Measurements from ENCODE around the gene BCAS1.
"Not testable (repeated sequence)": the region's sequence is repeated elsewhere in the genome, so short reads cannot be mapped to it uniquely, and the experiment has no call there.

The BCAS1 gene

DNA sequence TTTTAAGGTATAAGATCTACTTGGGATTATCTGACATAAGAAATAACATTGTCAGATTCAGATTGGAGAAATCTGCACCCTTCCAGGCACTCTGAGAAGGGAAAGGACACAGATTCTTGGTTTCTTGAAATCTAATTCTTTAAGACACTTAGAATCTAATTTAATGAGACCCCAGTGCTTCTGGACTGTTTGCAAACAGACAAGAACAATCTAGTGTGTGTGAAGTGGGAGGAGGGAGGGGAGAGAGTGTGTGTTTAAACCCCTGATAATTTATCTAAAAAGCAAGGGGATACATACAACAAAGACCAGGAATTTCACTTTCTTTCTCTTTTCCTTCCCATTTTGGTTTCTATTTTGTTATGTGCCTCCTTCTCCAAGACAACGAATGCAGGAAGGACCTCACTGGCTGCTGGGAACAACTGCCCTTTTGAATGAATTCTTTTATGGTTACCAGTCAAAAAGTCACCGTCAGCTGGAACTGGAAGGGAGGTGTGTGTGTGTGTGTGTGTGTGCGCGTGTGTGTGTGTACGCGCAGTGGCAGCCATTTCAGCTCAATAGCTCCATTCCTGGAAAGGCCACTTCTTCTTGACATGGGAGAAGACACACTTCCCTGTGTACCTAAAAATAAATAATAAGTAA lies 129.4 kb downstream of the BCAS1 start:
- no peak for DNase-seq (ENCODE audit: low spot score in 2 of 2)
- Mint-ChIP-seq H3K36me3 (ENCODE audit: insufficient read depth) (no peaks in the 10 kb centered on the region), H3K27ac (ENCODE audit: low read depth) (no peak overlapping the region), H3K4me1 (peaks cover 16% of the 10 kb centered on the region), H3K27me3 (no peaks in the 10 kb centered on the region), H3K4me3 (no peak overlapping the region), H3K9me3 (no peaks in the 10 kb centered on the region)
- no peak for ATAC-seq (replicated peaks; ENCODE audit: extremely low read depth, poor library complexity, severe bottlenecking)

DNA sequence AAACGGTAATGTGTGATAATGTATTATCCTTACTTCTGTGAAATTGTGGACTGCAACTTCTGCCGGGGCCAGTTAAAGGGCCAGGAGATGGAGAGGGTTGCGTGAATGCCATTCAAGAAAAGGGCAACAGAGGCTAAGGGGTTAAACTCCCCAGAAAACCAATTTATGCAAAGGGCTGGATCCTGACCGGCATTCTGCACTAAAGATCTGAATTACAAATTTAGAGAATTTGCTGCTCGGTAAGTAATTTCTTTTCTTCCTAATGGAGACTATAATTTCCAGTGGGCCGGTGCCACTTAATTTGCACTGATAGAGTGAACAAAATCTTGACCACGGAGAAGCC lies 130.1 kb downstream of the BCAS1 start:
- DNase-seq (ENCODE audit: low spot score in 2 of 2) (no peak), ATAC-seq (replicated peaks; ENCODE audit: extremely low read depth, poor library complexity, severe bottlenecking) (no peak)
- Mint-ChIP-seq H3K27me3 (no peaks in the 10 kb centered on the region), H3K36me3 (ENCODE audit: insufficient read depth) (no peaks in the 10 kb centered on the region), H3K9me3 (no peaks in the 10 kb centered on the region), H3K4me3 (no peak overlapping the region), H3K27ac (ENCODE audit: low read depth) (no peak overlapping the region), H3K4me1 (peaks cover 23% of the 10 kb centered on the region)

DNA sequence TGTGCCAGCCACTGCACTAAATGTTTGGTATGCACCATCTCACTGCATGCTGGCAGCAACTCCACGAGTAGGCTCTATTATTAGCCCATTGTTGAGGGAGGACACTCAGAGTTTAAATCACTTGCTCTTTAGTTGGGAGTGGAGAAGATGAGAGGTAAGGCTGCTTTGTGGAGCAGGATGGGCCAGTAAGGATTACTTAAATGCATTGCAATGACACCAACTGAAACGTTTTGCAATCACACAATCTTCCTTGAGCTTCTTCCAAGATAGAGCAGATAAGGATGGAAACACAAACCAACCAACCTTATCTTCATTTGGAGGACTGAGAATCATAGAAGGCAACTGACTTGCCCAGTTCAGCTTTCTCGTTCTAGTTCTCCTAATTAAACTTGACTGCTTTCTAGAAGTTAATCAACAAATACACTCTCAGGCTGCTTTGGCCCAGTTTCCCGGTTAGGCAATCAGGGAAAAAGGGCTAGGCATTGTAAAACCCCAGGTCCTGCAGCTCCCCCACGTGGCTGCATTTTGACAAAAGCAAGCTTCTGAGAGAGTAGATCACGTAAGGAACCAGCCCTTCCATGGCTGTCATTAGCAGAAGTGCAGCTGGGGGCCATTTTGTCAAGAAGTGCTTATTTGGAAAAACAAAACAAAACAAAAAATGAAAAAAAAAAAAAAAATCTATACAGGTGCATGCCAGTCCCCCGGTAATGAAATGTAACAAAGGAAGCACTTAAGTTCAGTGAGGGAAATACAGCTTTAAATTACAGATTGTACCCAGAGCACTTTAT lies 130.6 kb downstream of the BCAS1 start:
- Mint-ChIP-seq H3K4me1 (peaks cover 28% of the 10 kb centered on the region), H3K27ac (ENCODE audit: low read depth) (no peak overlapping the region), H3K36me3 (ENCODE audit: insufficient read depth) (no peaks in the 10 kb centered on the region), H3K9me3 (no peaks in the 10 kb centered on the region), H3K27me3 (no peaks in the 10 kb centered on the region), H3K4me3 (no peak overlapping the region)
- ATAC-seq (replicated peaks; ENCODE audit: extremely low read depth, poor library complexity, severe bottlenecking) (peak; percentile 69), DNase-seq (ENCODE audit: low spot score in 2 of 2) (peak; percentile 28 to 46)

DNA sequence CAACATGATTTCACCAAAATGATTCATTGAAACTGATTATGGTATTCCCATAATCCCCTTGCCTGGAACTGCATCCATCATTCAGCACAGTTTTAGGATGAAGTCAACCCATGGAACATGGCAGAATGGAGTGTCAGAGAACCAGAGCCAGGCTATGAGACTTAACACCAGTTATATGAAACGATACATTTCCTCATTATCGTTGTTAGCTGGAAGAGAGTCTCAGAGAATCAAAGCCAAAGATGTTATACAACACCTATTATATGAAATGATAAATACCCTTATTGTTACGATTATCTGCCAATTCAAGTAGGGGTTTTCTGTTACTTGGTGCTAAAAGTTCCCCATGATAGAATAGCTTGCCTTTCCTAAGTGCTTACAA lies 131.2 kb downstream of the BCAS1 start:
- no peaks in the 10 kb centered on the region for H3K27me3 Mint-ChIP-seq
- ATAC-seq (replicated peaks; ENCODE audit: extremely low read depth, poor library complexity, severe bottlenecking) (no peak), DNase-seq (ENCODE audit: low spot score in 2 of 2) (no peak)
- H3K9me3 Mint-ChIP-seq: no peaks in the 10 kb centered on the region
- H3K27ac Mint-ChIP-seq (ENCODE audit: low read depth): no peak overlapping the region
- peaks cover 2% of the 10 kb centered on the region for H3K36me3 Mint-ChIP-seq (ENCODE audit: insufficient read depth)
- H3K4me3 Mint-ChIP-seq: no peak overlapping the region
- peaks cover 28% of the 10 kb centered on the region for H3K4me1 Mint-ChIP-seq

DNA sequence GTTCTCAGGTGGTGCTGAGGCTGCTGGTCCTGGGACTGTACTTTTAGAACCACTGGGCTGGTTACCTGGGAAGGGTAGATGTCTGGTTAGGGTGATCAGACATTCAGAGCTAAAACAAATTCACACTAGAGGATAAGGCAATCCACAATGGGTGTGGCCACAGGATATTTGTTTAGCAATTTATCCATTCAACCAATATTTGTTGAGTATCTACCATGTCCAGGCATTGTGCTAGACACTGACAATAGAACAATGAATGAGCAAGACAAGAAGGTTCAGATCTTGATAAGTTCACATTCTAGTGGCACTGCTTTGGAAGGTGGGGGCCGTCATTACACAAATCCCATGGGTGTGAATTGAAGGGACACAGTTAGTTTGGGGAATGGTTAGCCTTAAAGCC lies 131.7 kb downstream of the BCAS1 start:
- no peak overlapping the region for H3K27ac Mint-ChIP-seq (ENCODE audit: low read depth)
- H3K4me3 Mint-ChIP-seq: no peak overlapping the region

DNA sequence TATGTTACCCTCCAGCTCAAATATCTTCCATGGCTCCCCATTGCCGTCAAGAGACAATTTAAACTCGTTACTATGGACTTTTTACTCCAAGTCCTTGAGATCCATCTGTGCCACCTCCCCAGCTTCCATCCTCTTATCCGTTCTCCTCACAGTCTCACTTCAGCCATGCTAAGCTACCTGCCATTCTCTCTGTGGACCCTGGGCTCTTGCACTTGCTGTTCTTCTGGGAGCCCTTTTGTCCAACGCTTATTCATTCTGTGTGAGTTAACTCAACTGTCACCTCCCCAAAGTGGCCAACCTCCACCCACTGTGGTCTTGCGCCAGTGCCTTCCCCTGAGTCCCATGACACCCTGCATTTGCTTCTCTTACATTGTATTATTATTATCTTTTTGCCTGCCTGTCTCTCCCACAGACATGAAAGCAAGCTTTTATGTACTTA lies 132.4 kb downstream of the BCAS1 start:
- no peak overlapping the region for H3K4me3 Mint-ChIP-seq
- peak overlapping the region; percentile 87 for H3K27ac Mint-ChIP-seq (ENCODE audit: low read depth)
- no peak for ATAC-seq (replicated peaks; ENCODE audit: extremely low read depth, poor library complexity, severe bottlenecking)
- no peaks in the 10 kb centered on the region for H3K9me3 Mint-ChIP-seq
- peaks cover 34% of the 10 kb centered on the region for H3K4me1 Mint-ChIP-seq
- no peak for DNase-seq (ENCODE audit: low spot score in 2 of 2)
- peaks cover 2% of the 10 kb centered on the region for H3K36me3 Mint-ChIP-seq (ENCODE audit: insufficient read depth)
- no peaks in the 10 kb centered on the region for H3K27me3 Mint-ChIP-seq

More for the DNA sequence above, 131.7 kb downstream of the BCAS1 start:
- no peaks in the 10 kb centered on the region for H3K9me3 Mint-ChIP-seq
- no peaks in the 10 kb centered on the region for H3K27me3 Mint-ChIP-seq
- H3K4me1 Mint-ChIP-seq: peaks cover 28% of the 10 kb centered on the region
- ATAC-seq (replicated peaks; ENCODE audit: extremely low read depth, poor library complexity, severe bottlenecking) (no peak), DNase-seq (ENCODE audit: low spot score in 2 of 2) (no peak)
- peaks cover 2% of the 10 kb centered on the region for H3K36me3 Mint-ChIP-seq (ENCODE audit: insufficient read depth)

DNA sequence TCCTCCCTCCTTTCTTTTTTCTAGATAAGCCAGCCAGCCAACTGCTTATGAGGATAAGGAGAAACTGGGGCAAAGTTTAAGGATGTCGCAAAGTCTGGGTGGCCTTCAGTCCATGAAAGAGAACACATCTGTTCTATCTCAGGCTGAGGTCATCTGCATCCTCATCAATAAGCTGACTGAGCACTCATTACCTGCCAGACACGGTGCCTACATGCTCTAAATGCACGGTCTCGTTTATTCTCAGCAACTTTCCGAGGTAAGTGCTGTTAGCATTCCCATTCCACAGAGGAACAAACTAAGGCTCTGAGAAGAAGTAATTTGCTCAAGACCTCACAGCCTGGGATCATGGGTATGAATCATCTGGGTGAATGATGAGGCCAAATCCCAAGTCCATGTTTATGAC lies 133.1 kb downstream of the BCAS1 start:
- Mint-ChIP-seq H3K27ac (ENCODE audit: low read depth) (no peak overlapping the region), H3K27me3 (no peaks in the 10 kb centered on the region), H3K4me3 (no peak overlapping the region)

DNA sequence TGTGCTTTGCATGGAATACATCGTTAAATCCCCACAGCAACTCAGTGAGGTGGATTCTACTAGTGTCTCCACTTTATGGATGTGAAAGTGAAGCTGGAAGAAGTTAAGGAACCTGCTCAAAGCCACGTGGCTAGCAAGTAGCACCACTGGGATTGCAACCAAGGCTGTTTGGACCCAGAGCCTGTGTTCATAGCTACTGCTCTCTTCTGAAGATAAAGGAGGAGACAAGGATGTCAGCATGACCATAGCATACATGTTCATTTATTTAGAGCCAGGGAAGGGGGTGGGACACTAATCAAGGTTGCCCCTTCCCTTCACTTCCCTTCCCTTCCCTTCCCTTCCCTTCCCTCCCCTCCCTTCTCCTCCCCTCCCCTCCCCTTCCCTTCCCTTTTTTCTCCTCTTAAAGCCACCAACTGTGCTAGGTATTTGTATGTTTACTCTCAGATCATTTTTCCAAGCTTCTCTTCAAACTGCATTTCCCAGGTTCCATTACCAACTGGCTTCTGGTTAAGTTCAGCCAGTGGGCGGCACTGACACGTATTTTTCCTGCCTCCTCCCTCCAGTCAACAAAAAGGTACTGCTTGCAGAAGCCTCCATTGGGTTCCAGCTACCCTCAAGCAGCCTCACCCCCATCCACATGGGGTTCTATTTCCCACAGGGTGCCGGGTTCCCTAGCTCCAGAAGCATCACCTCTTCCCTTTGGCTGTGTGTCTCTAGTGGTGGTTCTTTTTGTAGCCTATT lies 134.9 kb downstream of the BCAS1 start:
- Mint-ChIP-seq H3K9me3 (no peaks in the 10 kb centered on the region), H3K4me3 (peak overlapping the region; percentile 62), H3K27ac (ENCODE audit: low read depth) (peak overlapping the region; percentile 94), H3K27me3 (no peaks in the 10 kb centered on the region), H3K36me3 (ENCODE audit: insufficient read depth) (peaks cover 2% of the 10 kb centered on the region), H3K4me1 (peaks cover 36% of the 10 kb centered on the region)
- DNase-seq (ENCODE audit: low spot score in 2 of 2) (no peak), ATAC-seq (replicated peaks; ENCODE audit: extremely low read depth, poor library complexity, severe bottlenecking) (no peak)

More for the DNA sequence above, 133.1 kb downstream of the BCAS1 start:
- ATAC-seq (replicated peaks; ENCODE audit: extremely low read depth, poor library complexity, severe bottlenecking) (no peak), DNase-seq (ENCODE audit: low spot score in 2 of 2) (no peak)
- peaks cover 2% of the 10 kb centered on the region for H3K36me3 Mint-ChIP-seq (ENCODE audit: insufficient read depth)
- H3K4me1 Mint-ChIP-seq: peaks cover 34% of the 10 kb centered on the region
- H3K9me3 Mint-ChIP-seq: no peaks in the 10 kb centered on the region

DNA sequence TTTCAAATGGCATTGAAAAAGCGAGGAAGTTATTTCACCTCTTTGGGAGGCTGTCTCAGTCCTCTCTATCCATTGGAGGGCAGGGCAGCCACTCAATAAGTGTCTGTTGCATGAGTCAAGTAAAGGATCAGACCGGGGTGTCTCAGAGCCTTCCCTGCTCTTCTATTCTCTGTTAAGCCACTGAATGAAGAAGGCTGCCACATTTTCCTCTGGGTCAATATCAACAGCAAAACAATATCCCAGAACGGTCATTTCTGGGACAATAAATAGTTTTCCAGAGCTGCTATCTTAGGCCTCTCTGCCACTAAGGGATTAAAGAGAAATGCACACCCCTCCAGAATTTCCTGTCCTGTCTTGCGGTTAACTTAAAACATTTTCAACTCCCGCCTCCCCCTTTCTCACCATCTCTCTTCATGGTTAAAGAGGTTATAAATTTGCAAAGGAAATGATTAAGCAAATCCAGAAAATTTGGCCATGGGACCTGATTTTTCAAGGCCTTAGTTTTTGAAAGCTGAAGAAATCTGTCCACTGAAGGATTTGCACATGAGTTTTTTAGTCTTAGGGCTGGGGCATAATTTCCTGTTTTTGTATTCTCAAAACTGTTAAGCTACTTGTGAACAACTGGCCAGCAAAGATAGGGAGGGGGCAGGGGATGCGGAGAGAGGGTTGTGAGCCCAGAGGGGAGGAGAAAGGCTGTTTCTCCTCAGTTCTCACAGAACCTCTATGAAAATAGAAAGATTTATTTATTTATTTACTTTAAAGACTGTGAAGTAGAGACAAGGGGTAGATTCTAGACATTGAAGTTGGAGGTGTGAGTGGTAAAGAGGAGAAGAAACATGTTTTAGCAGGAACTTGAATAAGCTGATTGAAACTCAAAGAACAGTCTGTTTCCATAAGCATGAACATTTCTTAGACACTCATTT lies 135.7 kb downstream of the BCAS1 start:
- Mint-ChIP-seq H3K36me3 (ENCODE audit: insufficient read depth) (peaks cover 2% of the 10 kb centered on the region), H3K27me3 (no peaks in the 10 kb centered on the region), H3K4me3 (peak overlapping the region; percentile 62), H3K9me3 (no peaks in the 10 kb centered on the region), H3K27ac (ENCODE audit: low read depth) (peak overlapping the region; percentile 94), H3K4me1 (peaks cover 41% of the 10 kb centered on the region)
- DNase-seq (ENCODE audit: low spot score in 2 of 2): no peak
- ATAC-seq (replicated peaks; ENCODE audit: extremely low read depth, poor library complexity, severe bottlenecking): peak; percentile 59

DNA sequence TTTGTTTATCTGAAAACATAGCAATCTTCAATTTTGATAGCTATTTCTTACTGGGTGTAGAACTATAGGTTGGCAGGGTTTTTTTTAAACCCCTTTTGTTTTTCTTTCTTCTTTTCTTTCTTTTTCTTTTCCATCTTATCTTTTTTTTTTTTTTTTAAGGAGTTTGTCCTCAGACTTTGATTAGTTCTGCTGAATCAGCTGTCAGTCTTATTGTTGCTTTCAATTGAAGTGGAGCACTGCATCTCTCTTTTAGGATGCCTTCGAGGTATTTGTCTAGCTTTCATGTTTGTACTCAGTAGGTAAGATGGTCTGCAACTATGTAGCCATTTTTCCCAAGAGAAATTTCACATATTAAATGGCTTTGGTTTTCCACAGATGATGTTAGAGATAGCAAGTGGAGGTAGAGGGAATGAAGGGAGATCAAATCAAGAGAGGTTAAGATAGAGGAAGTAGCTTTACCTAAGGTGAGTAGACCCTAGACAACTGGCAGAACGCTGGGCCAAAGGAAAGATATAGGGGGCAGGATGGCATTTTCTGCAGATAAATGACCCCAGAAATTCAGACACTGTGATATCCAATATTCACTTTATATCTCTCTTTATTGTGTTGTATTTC lies 137.1 kb downstream of the BCAS1 start:
- Mint-ChIP-seq H3K9me3 (no peaks in the 10 kb centered on the region), H3K36me3 (ENCODE audit: insufficient read depth) (peaks cover 2% of the 10 kb centered on the region), H3K4me3 (no peak overlapping the region), H3K27me3 (no peaks in the 10 kb centered on the region), H3K4me1 (peaks cover 41% of the 10 kb centered on the region), H3K27ac (ENCODE audit: low read depth) (peak overlapping the region; percentile 47)
- ATAC-seq (replicated peaks; ENCODE audit: extremely low read depth, poor library complexity, severe bottlenecking): no peak
- DNase-seq (ENCODE audit: low spot score in 2 of 2): no peak

DNA sequence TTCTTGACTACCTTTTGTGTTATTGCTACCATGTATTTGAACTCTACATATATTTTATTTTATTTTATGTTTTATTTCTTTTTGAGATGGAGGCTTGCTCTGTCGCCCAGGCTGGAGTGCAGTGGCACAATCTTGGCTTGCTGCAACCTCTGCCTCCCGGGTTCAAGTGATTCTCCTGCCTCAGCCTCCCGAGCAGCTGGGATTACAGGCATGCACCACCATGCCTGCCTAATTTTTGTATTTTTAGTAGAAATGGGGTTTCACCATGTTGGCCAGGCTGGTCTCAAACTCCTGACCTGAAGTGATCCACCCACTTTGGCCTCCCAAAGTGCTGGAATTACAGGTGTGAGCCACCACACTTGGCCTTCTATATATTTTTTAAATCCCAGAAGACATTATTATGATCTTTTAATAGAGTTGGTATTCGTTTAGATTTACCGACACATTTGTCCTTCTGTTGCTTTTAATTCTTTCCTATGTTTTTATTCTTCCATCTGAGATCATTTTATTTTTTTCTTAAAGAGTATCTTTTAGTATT lies 137.7 kb downstream of the BCAS1 start:
- not testable (repeated sequence) for DNase-seq (ENCODE audit: low spot score in 2 of 2); H3K27me3 Mint-ChIP-seq; ATAC-seq (replicated peaks; ENCODE audit: extremely low read depth, poor library complexity, severe bottlenecking); H3K9me3 Mint-ChIP-seq; H3K4me3 Mint-ChIP-seq; H3K36me3 Mint-ChIP-seq (ENCODE audit: insufficient read depth)
- Mint-ChIP-seq H3K27ac (ENCODE audit: low read depth) (peak overlapping the region; percentile 47), H3K4me1 (peaks cover 41% of the 10 kb centered on the region)
